ENCODE results near the gene G6PC2.

DNA sequence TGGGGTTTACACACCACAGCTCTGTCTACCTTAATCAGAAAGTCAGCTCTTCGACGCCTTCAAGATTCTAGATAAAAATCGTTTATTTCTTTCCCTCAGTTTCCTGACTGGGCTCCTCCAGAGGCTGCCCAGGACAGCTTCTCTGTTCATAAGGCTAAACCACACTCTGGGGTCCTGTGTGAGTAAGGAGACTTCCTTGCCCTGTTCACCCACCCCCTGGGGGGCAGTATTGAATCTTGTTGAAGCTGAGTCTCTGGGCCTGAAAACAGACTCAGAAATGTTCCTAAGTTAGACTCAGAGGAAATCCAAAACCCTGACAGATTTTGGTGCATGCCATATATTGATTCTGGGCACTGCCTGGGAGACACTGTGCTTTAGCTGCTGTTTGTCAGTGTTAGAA lies 43.0 kb downstream of the G6PC2 start:
- TF ChIP-seq POLR2A (IDR thresholded peaks at IDR 0.05), result no peak
- TF ChIP-seq, protein P1, sequence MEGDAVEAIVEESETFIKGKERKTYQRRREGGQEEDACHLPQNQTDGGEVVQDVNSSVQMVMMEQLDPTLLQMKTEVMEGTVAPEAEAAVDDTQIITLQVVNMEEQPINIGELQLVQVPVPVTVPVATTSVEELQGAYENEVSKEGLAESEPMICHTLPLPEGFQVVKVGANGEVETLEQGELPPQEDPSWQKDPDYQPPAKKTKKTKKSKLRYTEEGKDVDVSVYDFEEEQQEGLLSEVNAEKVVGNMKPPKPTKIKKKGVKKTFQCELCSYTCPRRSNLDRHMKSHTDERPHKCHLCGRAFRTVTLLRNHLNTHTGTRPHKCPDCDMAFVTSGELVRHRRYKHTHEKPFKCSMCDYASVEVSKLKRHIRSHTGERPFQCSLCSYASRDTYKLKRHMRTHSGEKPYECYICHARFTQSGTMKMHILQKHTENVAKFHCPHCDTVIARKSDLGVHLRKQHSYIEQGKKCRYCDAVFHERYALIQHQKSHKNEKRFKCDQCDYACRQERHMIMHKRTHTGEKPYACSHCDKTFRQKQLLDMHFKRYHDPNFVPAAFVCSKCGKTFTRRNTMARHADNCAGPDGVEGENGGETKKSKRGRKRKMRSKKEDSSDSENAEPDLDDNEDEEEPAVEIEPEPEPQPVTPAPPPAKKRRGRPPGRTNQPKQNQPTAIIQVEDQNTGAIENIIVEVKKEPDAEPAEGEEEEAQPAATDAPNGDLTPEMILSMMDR (IDR thresholded peaks at IDR 0.05), result no peak

Data from thyroid gland (tissue), 4 donors.